ENCODE data around the gene TRIML1. TPM values are rescaled to one million over a fixed set of nuclear protein-coding genes. Genes with fewer than 3 reads are reported as not detected.

The TRIML1 gene
- total RNA-seq, 3 donors from 2014 or later: not detected

GRCh38 chr4:188195389-188195985, 56.2 kb downstream of the TRIML1 start:
- no peaks in the 10 kb centered on the region for H3K36me3 ChIP-seq
- no peaks in the 10 kb centered on the region for H3K4me1 ChIP-seq
- H3K27ac ChIP-seq: no peak overlapping the region
- no peaks in the 10 kb centered on the region for H3K27me3 ChIP-seq
- H3K9me3 ChIP-seq: no peaks in the 10 kb centered on the region
- intact Hi-C loops (cut with DNase I; ENCODE audit: low total_unique reads): no loop called here
- H3K4me3 ChIP-seq: peak overlapping the region in 2 of 3 donors; percentile 32 to 52
- no peak for DNase-seq (ENCODE audit: low spot score in 2 of 2)
- TF ChIP-seq, protein P1, sequence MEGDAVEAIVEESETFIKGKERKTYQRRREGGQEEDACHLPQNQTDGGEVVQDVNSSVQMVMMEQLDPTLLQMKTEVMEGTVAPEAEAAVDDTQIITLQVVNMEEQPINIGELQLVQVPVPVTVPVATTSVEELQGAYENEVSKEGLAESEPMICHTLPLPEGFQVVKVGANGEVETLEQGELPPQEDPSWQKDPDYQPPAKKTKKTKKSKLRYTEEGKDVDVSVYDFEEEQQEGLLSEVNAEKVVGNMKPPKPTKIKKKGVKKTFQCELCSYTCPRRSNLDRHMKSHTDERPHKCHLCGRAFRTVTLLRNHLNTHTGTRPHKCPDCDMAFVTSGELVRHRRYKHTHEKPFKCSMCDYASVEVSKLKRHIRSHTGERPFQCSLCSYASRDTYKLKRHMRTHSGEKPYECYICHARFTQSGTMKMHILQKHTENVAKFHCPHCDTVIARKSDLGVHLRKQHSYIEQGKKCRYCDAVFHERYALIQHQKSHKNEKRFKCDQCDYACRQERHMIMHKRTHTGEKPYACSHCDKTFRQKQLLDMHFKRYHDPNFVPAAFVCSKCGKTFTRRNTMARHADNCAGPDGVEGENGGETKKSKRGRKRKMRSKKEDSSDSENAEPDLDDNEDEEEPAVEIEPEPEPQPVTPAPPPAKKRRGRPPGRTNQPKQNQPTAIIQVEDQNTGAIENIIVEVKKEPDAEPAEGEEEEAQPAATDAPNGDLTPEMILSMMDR (IDR thresholded peaks at IDR 0.05): no peak
- TF ChIP-seq POLR2AphosphoS5 (IDR thresholded peaks at IDR 0.05) (no peak), POLR2A (IDR thresholded peaks at IDR 0.05) (no peak)

DNA sequence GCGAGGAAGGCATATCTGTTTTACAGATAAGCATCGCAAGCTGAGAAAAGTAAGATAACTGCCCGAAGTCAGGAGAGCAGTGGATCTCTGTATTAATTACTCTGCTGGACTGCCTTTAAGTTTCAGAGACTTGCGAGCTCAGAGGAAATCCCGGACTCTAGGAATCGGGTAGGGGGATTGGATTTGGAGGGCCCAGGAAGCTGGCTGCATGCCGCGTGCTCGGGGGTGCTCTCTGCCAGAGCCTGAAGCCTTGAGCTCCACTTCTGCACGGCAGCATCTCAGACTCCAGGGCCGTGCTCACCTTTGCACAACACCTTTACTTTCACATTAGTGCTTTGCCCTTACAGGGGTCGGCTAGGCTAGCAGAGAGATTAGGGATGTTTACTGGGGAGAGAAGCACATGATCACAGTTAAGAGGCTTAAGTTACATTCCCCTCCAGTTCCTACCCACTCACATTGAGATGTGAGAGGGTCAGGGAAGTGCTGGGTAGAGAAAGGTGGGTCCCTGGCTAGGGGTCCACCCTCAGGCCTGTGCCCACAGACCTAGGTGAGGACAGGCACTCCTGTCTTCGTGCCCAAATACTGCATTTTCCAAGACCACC, 57.0 kb downstream of the TRIML1 start:
- Histone ChIP-seq H3K27ac (no peak overlapping the region), H3K36me3 (no peaks in the 10 kb centered on the region), H3K4me3 (peak overlapping the region in 2 of 3 donors; percentile 32 to 52), H3K4me1 (no peaks in the 10 kb centered on the region), H3K27me3 (no peaks in the 10 kb centered on the region), H3K9me3 (no peaks in the 10 kb centered on the region)
- no peak for DNase-seq (ENCODE audit: low spot score in 2 of 2)
- intact Hi-C loops (cut with DNase I; ENCODE audit: low total_unique reads): no loop called here
- TF ChIP-seq POLR2AphosphoS5 (IDR thresholded peaks at IDR 0.05): no peak
- TF ChIP-seq POLR2A (IDR thresholded peaks at IDR 0.05): no peak

Other genes with a start within 250 kb of the TRIML1 start
- gene ZFP42, start 143.7 kb upstream of the TRIML1 start, total RNA-seq: not detected
- not detected for gene TRIML2, start 29.8 kb upstream of the TRIML1 start, total RNA-seq